ENCODE measurements around the gene ZDHHC14.

DNA sequence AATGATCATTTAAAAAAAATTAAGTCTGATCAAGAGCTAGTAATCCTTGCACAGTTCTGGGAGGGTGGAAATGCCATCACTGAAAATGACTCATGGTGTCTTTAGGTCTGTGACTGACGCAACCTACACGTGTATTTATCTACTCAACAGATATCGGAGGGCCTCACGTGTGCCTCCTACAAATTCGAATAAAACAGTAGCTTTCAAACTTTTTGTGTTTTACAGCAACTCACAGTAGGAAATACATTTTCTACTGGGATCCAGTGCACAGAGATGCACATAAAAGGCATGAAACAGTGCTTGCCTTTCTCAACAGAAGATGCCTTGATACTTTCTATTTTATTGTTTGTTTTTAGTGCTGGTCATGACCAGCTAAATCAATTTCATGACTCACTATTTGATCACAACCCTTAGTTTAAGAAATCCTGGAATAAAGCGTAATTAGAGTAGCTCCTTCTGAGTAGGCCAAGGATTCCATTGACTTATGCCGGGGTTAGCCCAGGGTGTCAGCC is 232.1 kb downstream of the ZDHHC14 start:
- TF ChIP-seq, protein P1, sequence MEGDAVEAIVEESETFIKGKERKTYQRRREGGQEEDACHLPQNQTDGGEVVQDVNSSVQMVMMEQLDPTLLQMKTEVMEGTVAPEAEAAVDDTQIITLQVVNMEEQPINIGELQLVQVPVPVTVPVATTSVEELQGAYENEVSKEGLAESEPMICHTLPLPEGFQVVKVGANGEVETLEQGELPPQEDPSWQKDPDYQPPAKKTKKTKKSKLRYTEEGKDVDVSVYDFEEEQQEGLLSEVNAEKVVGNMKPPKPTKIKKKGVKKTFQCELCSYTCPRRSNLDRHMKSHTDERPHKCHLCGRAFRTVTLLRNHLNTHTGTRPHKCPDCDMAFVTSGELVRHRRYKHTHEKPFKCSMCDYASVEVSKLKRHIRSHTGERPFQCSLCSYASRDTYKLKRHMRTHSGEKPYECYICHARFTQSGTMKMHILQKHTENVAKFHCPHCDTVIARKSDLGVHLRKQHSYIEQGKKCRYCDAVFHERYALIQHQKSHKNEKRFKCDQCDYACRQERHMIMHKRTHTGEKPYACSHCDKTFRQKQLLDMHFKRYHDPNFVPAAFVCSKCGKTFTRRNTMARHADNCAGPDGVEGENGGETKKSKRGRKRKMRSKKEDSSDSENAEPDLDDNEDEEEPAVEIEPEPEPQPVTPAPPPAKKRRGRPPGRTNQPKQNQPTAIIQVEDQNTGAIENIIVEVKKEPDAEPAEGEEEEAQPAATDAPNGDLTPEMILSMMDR (IDR thresholded peaks at IDR 0.05; ENCODE audit: insufficient read depth, low read length, poor library complexity, severe bottlenecking) = no peak
- TF ChIP-seq EZH2phosphoT487 (conservative IDR thresholded peaks at IDR 0.05; ENCODE audit: low read length) = no peak
